MCF 10A (cell line): ENCODE measurements around the gene ADAM10. TPM values are rescaled to one million over a fixed set of nuclear protein-coding genes. Genes with fewer than 3 reads are reported as not detected.

Source experiments
- BruUV-seq: library from RNA; stranded (reverse); fragments of 400-500 nt; replicated peaks from 2 replicates; lab custom pipeline; 2021; lab: Mats Ljungman, UMichigan
- CTCF ChIA-PET: fragments of 300-600 bp; sonication (Branson Sonifier 250); formaldehyde crosslinking; extraction: SDS; loops from one replicate; lab custom pipeline; 2021; ENCODE audit warnings: antibody characterized with exemption, inconsistent platforms; lab: Yijun Ruan, JAX
- POLR2A ChIA-PET: fragments of 300-600, 350-650 bp; sonication (Branson Sonifier 250); formaldehyde crosslinking; extraction: SDS; loops from one replicate; lab custom pipeline; 2020; ENCODE audit warnings: antibody characterized with exemption, inconsistent platforms; lab: Yijun Ruan, JAX
- DNase-seq: peaks from one replicate; pipeline ENCODE4 v3.0.0-alpha.2; 2018; ENCODE audit not compliant: unreplicated experiment
- H3K27ac Mint-ChIP-seq: one replicate; pipeline ENCODE4 v1.8.0; 2022; ENCODE audit warnings: mild to moderate bottlenecking, low read depth, mixed read lengths; ENCODE audit not compliant: unreplicated experiment
- H3K27me3 Mint-ChIP-seq: one replicate; pipeline ENCODE4 v1.8.0; 2022; ENCODE audit warnings: mixed read lengths; ENCODE audit not compliant: insufficient read depth, unreplicated experiment
- H3K36me3 Mint-ChIP-seq: one replicate; pipeline ENCODE4 v1.8.0; 2022; ENCODE audit warnings: mild to moderate bottlenecking, moderate library complexity, mixed read lengths; ENCODE audit not compliant: insufficient read depth, unreplicated experiment
- H3K4me1 Mint-ChIP-seq: one replicate; pipeline ENCODE4 v1.8.0; 2022; ENCODE audit warnings: mixed read lengths; ENCODE audit not compliant: insufficient read depth, unreplicated experiment
- H3K4me3 Mint-ChIP-seq: one replicate; pipeline ENCODE4 v1.8.0; 2022; ENCODE audit warnings: mild to moderate bottlenecking, moderate library complexity, mixed read lengths; ENCODE audit not compliant: unreplicated experiment
- H3K9me3 Mint-ChIP-seq: one replicate; pipeline ENCODE4 v1.8.0; 2022; ENCODE audit warnings: mixed read lengths; ENCODE audit not compliant: unreplicated experiment
- intact Hi-C: fragments of 100-400 bp; cut with micrococcal nuclease; formaldehyde crosslinking; loops from 2 replicates; pipeline ENCODE4 v1.14.1; 2022
- total RNA-seq: library from RNA; stranded (reverse); gene quantifications from 2 replicates; pipeline ENCODE4 v1.2.3, GENCODE V29; 2022
- TF ChIP-seq, protein P1 (sequence below): fragments of 200-600 bp; IDR thresholded peaks from one replicate; pipeline ENCODE4 v1.8.0; 2022; ENCODE audit warnings: antibody characterized with exemption, mild to moderate bottlenecking; ENCODE audit not compliant: unreplicated experiment

ADAM10 gene
- total RNA-seq, 1 experiment from 2014 or later, result 87.5 TPM

DNA sequence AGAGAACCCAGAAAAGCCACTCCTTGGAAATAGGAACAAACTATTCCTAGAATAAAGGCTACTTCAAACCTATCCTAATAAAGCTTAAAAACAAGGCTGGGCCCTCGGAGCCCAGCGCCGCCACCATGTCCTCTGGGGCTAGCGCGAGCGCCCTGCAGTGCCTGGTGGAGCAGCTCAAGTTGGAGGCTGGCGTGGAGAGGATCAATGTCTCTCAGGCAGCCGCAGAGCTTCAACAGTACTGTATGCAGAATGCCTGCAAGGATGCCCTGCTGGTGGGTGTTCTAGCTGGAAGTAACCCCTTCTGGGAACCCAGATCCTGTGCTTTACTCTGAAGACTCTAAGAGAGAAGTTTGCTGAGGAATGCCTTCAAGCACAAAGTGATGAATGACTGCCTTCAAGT, 63.2 kb downstream of the ADAM10 start:
- POLR2A ChIA-PET, result interaction anchor here (0.8 kb wide), 1 partner anchor 85 kb away, joined by 3 read pairs; the partner anchor contains the start of gene MINDY2

DNA sequence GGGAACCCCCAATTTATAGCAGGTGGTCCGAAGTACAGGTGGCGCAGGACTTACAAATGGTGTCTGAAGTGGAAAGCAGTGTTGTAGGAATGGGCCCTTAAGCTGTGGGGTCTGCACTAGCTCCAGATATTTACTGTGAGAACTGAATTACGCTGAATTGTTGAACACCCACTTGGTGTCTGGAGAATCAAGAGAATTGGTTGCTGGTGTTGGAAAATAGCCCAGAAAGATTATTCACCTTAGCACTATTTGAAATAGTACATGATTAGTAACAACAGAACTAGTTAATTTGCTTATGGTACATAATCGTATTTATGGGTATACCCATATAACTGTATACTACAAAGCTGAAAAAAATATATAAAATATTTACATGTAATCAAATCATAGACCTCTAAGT, 64.8 kb downstream of the ADAM10 start:
- H3K27ac Mint-ChIP-seq, result no peak overlapping the region
- no peaks in the 10 kb centered on the region for H3K27me3 Mint-ChIP-seq
- peaks cover 9% of the 10 kb centered on the region for H3K36me3 Mint-ChIP-seq
- BruUV-seq, result no TSS peak
- ChIA-PET POLR2A (no interaction called here), CTCF (interaction anchor here (0.5 kb wide), 1 partner anchor 733 kb away, joined by 4 read pairs; no protein-coding TSS in a partner anchor)
- no peaks in the 10 kb centered on the region for H3K4me1 Mint-ChIP-seq
- no peak overlapping the region for H3K4me3 Mint-ChIP-seq
- TF ChIP-seq, protein P1, sequence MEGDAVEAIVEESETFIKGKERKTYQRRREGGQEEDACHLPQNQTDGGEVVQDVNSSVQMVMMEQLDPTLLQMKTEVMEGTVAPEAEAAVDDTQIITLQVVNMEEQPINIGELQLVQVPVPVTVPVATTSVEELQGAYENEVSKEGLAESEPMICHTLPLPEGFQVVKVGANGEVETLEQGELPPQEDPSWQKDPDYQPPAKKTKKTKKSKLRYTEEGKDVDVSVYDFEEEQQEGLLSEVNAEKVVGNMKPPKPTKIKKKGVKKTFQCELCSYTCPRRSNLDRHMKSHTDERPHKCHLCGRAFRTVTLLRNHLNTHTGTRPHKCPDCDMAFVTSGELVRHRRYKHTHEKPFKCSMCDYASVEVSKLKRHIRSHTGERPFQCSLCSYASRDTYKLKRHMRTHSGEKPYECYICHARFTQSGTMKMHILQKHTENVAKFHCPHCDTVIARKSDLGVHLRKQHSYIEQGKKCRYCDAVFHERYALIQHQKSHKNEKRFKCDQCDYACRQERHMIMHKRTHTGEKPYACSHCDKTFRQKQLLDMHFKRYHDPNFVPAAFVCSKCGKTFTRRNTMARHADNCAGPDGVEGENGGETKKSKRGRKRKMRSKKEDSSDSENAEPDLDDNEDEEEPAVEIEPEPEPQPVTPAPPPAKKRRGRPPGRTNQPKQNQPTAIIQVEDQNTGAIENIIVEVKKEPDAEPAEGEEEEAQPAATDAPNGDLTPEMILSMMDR, result no peak
- intact Hi-C loops, result no loop called here
- H3K9me3 Mint-ChIP-seq, result no peaks in the 10 kb centered on the region
- no peak for DNase-seq

More for the DNA sequence above, 63.2 kb downstream of the ADAM10 start:
- intact Hi-C loops, result no loop called here
- peaks cover 9% of the 10 kb centered on the region for H3K36me3 Mint-ChIP-seq
- DNase-seq, result no peak
- H3K4me3 Mint-ChIP-seq, result no peak overlapping the region
- no peaks in the 10 kb centered on the region for H3K9me3 Mint-ChIP-seq
- TF ChIP-seq, protein P1, result no peak
- no peaks in the 10 kb centered on the region for H3K4me1 Mint-ChIP-seq
- H3K27ac Mint-ChIP-seq, result no peak overlapping the region
- H3K27me3 Mint-ChIP-seq, result no peaks in the 10 kb centered on the region
- CTCF ChIA-PET, result interaction anchor here (0.5 kb wide), 1 partner anchor 201 kb away, joined by 3 read pairs; no protein-coding TSS in a partner anchor
- BruUV-seq, result no TSS peak

- BruUV-seq, result no TSS peak
- TF ChIP-seq, protein P1, result no peak
- H3K4me3 Mint-ChIP-seq, result no peak overlapping the region
- H3K4me1 Mint-ChIP-seq, result no peaks in the 10 kb centered on the region
- no peak overlapping the region for H3K27ac Mint-ChIP-seq
- intact Hi-C loops, result no loop called here
- ChIA-PET POLR2A (no interaction called here), CTCF (interaction anchor here (0.5 kb wide), 1 partner anchor 732 kb away, joined by 4 read pairs; no protein-coding TSS in a partner anchor)
- no peaks in the 10 kb centered on the region for H3K9me3 Mint-ChIP-seq
- no peak for DNase-seq
- no peaks in the 10 kb centered on the region for H3K27me3 Mint-ChIP-seq
- H3K36me3 Mint-ChIP-seq, result peaks cover 9% of the 10 kb centered on the region
Observed at GRCh38 chr15:58684036-58684710, 65.3 kb downstream of the ADAM10 start.

DNA sequence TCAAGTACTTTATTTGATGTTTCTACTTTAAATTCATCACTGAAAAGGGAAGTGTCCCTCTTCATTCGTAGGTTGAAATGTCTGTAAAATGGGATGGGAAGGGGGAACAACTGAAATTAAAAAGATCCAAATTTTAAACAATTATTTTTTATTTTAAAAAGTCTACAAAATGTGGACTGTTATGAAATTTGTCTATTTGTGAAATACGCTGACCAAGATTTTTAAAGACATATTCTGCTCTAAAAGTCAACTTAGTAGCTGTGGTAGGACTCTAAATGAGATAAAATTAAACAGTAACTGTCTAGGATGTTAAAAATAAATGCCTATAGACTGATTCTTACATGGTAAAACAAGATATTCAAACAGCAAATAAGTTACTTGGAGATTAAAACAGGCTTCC, 67.3 kb downstream of the ADAM10 start:
- no peak for DNase-seq
- TF ChIP-seq, protein P1, result no peak
- ChIA-PET CTCF (no interaction called here), POLR2A (interaction anchor here (1.3 kb wide), 1 partner anchor 68 kb away, joined by 5 read pairs; no protein-coding TSS in a partner anchor)
- H3K4me1 Mint-ChIP-seq, result peaks cover 7% of the 10 kb centered on the region
- H3K27me3 Mint-ChIP-seq, result no peaks in the 10 kb centered on the region
- no peak overlapping the region for H3K27ac Mint-ChIP-seq
- no TSS peak for BruUV-seq
- H3K36me3 Mint-ChIP-seq, result peaks cover 9% of the 10 kb centered on the region
- H3K9me3 Mint-ChIP-seq, result no peaks in the 10 kb centered on the region
- no peak overlapping the region for H3K4me3 Mint-ChIP-seq
- intact Hi-C loops, result no loop called here
